Lower leg skin (tissue), 3 donors: ENCODE measurements around the gene SYDE2.

Experiments
- CTCF ChIP-seq, 3 donors: fragments of 450-650 bp; IDR thresholded peaks; one replicate each; pipeline ENCODE4 v1.5.1; 2016; ENCODE audit warnings: antibody characterized with exemption in 3 of 3, mild to moderate bottlenecking in 3 of 3, moderate library complexity in 2 of 3
- POLR2A ChIP-seq, 2 donors: fragments of 450-650 bp; IDR thresholded peaks; one replicate each; pipeline ENCODE4 v1.6.1; 2016 to 2017; ENCODE audit warnings: antibody characterized with exemption in 2 of 2, mild to moderate bottlenecking in 1 of 2, moderate library complexity in 1 of 2

- TF ChIP-seq POLR2A (IDR thresholded peaks at IDR 0.05), result no peak
- no peak for TF ChIP-seq CTCF (IDR thresholded peaks at IDR 0.05)
Measured at GRCh38 chr1:85216697-85217096, 15.9 kb upstream of the SYDE2 start.
